Gastroesophageal sphincter (tissue), 4 donors: Measurements from ENCODE around the gene CLEC1A. TPM values are rescaled to one million over a fixed set of nuclear protein-coding genes. Genes with fewer than 3 reads are reported as not detected.

ENCODE experiments used
- ATAC-seq: fragments of 150-250 bp; one replicate; pipeline ENCODE4 v1.9.1; 2016; ENCODE audit warnings: mild to moderate bottlenecking, moderate library complexity
- H3K27ac ChIP-seq, 4 donors: fragments of 200-600 bp; sonication (generic) in 3 of 4; 1 replicate in 3 of 4; 2 replicates in 1 of 4; pipeline ENCODE4 v1.5.1; 2016 to 2019
- H3K27me3 ChIP-seq: fragments of 200-600 bp; sonication (generic); one replicate; pipeline ENCODE4 v1.5.1; 2019
- H3K36me3 ChIP-seq, 2 donors: fragments of 200-600 bp; sonication (generic); one replicate each; pipeline ENCODE4 v1.5.1; 2019; ENCODE audit warnings: control low read depth in 1 of 2
- H3K4me1 ChIP-seq, 3 donors: fragments of 200-600 bp; sonication (generic); 1 replicate in 2 of 3; 2 replicates in 1 of 3; pipeline ENCODE4 v1.5.1; 2016 to 2019; ENCODE audit warnings: control low read depth in 2 of 3
- H3K4me3 ChIP-seq, 2 donors: fragments of 200-600 bp; sonication (generic); one replicate each; pipeline ENCODE4 v1.5.1; 2019; ENCODE audit warnings: mild to moderate bottlenecking in 1 of 2, moderate library complexity in 1 of 2
- H3K9me3 ChIP-seq, 3 donors: fragments of 200-600 bp; sonication (generic); one replicate each; pipeline ENCODE4 v1.5.1; 2017 to 2019; ENCODE audit warnings: control low read depth in 2 of 3
- EP300 ChIP-seq: sonication (generic); formaldehyde crosslinking; IDR thresholded peaks from one replicate; pipeline ENCODE4 v1.6.1; 2017; ENCODE audit warnings: antibody characterized with exemption, mild to moderate bottlenecking
- POLR2A ChIP-seq, 2 donors: fragments of 450-650 bp; IDR thresholded peaks; one replicate each; pipeline ENCODE4 v1.6.1; 2017; ENCODE audit warnings: antibody characterized with exemption in 2 of 2, mild to moderate bottlenecking in 2 of 2, moderate library complexity in 1 of 2
- POLR2AphosphoS5 ChIP-seq: sonication (generic); formaldehyde crosslinking; IDR thresholded peaks from one replicate; pipeline ENCODE4 v1.6.1; 2017; ENCODE audit warnings: antibody characterized with exemption
- WGBS, 2 donors: methylation state at CpG; one replicate each; pipeline ENCODE4 v1.1.5; 2018; ENCODE audit warnings: low coverage in 1 of 2; 5-methylcytosine and 5-hydroxymethylcytosine counted together
- total RNA-seq, 4 donors: library from RNA; depleted of rRNA; stranded (reverse); fragments of >200 nt; gene quantifications; one replicate each; pipeline ENCODE4 v1.1.0, GENCODE V29; 2016
- TF ChIP-seq, protein P1 (sequence below), 4 experiments: fragments of 200-600 bp in 2 of 4; fragments of 450-650 bp in 2 of 4; sonication (generic) in 1 of 4; IDR thresholded peaks; one replicate each; pipeline ENCODE4 v1.5.1; 2017 to 2019; ENCODE audit warnings: antibody characterized with exemption in 4 of 4, mild to moderate bottlenecking in 2 of 4, moderate library complexity in 2 of 4

Gene CLEC1A
- total RNA-seq, 4 donors from 2014 or later: 1.4 to 4.7 (median 2.4) TPM

- no peaks in the 10 kb centered on the region for H3K9me3 ChIP-seq
- no peaks in the 10 kb centered on the region for H3K27me3 ChIP-seq
- no peaks in the 10 kb centered on the region for H3K36me3 ChIP-seq
- WGBS, 2 donors: 34 to 40% methylated on average over 3 of the region's 3 CpGs
- peak overlapping the region in 3 of 4 donors; percentile 13 to 54 (median 34) for H3K27ac ChIP-seq
- peak; percentile 70 for ATAC-seq
- H3K4me3 ChIP-seq: no peak overlapping the region
- no peaks in the 10 kb centered on the region for H3K4me1 ChIP-seq
- TF ChIP-seq EP300 (no peak), POLR2AphosphoS5 (no peak), POLR2A (IDR thresholded peaks at IDR 0.05) (no peak)
- TF ChIP-seq, protein P1, sequence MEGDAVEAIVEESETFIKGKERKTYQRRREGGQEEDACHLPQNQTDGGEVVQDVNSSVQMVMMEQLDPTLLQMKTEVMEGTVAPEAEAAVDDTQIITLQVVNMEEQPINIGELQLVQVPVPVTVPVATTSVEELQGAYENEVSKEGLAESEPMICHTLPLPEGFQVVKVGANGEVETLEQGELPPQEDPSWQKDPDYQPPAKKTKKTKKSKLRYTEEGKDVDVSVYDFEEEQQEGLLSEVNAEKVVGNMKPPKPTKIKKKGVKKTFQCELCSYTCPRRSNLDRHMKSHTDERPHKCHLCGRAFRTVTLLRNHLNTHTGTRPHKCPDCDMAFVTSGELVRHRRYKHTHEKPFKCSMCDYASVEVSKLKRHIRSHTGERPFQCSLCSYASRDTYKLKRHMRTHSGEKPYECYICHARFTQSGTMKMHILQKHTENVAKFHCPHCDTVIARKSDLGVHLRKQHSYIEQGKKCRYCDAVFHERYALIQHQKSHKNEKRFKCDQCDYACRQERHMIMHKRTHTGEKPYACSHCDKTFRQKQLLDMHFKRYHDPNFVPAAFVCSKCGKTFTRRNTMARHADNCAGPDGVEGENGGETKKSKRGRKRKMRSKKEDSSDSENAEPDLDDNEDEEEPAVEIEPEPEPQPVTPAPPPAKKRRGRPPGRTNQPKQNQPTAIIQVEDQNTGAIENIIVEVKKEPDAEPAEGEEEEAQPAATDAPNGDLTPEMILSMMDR (IDR thresholded peaks at IDR 0.05): no peak
These were observed 30.8 kb downstream of the CLEC1A start for GRCh38 chr12:10067942-10068341.

DNA sequence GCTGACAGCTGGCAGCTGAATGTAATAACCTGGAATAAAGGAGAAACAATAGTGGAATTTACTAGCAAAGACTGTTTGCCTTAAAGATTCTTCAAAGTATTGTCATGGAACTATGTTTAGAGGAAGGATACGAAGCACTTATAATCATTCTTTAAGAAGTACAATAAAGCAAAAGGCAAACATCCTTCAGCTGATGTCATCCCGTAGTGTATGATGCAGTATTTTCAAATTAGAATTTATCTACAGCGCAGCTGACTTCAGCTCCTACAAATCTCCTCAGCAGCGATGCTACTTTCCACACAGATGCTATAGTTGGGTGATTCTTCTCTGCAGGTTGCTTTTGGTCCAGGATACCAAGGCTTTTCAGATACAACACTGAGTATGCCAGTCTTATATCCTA, 31.5 kb downstream of the CLEC1A start:
- ATAC-seq: no peak
- TF ChIP-seq EP300: no peak
- TF ChIP-seq POLR2A (IDR thresholded peaks at IDR 0.05): no peak
- no peak for TF ChIP-seq POLR2AphosphoS5
- TF ChIP-seq, protein P1 (IDR thresholded peaks at IDR 0.05): no peak
- no peaks in the 10 kb centered on the region for H3K36me3 ChIP-seq
- peak overlapping the region in 2 of 4 donors; percentile 20 to 54 for H3K27ac ChIP-seq
- H3K4me3 ChIP-seq: no peak overlapping the region
- H3K27me3 ChIP-seq: no peaks in the 10 kb centered on the region
- no peaks in the 10 kb centered on the region for H3K9me3 ChIP-seq
- H3K4me1 ChIP-seq: no peaks in the 10 kb centered on the region
- WGBS, 2 donors: 52 to 66% methylated on average over 4 of the region's 4 CpGs

GRCh38 chr12:10065241-10065640, 33.5 kb downstream of the CLEC1A start:
- Histone ChIP-seq H3K27me3 (no peaks in the 10 kb centered on the region), H3K4me3 (no peak overlapping the region), H3K9me3 (no peaks in the 10 kb centered on the region), H3K4me1 (no peaks in the 10 kb centered on the region), H3K36me3 (no peaks in the 10 kb centered on the region), H3K27ac (no peak overlapping the region)
- ATAC-seq: no peak
- WGBS, 2 donors: 85 to 100% methylated on average over 3 to 4 of the region's 4 CpGs
- TF ChIP-seq POLR2AphosphoS5 (no peak), EP300 (no peak), POLR2A (IDR thresholded peaks at IDR 0.05) (no peak)
- TF ChIP-seq, protein P1 (IDR thresholded peaks at IDR 0.05): no peak

DNA sequence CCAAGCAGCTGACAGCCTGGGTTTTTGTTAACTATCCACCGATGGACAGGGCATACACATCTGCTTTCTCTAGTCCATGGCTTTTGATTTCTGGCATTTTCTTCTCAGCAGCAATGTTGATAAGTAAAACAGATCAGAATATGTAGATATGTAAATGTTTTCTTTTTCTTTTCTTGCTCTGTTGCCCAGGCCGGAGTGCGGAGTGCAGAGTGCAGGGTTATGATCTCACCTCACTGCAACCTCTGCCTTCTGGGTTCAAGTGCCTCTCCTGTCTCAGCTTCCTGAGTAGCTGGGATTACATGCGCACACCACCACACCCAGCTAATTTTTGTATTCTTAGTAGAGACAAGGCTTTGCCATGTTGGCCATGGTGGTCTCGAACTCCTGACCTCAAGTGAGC, 40.4 kb downstream of the CLEC1A start:
- no peaks in the 10 kb centered on the region for H3K27me3 ChIP-seq
- ATAC-seq: no peak
- H3K27ac ChIP-seq: no peak overlapping the region
- TF ChIP-seq, protein P1 (IDR thresholded peaks at IDR 0.05): no peak
- no peak for TF ChIP-seq POLR2A (IDR thresholded peaks at IDR 0.05)
- TF ChIP-seq POLR2AphosphoS5: no peak
- TF ChIP-seq EP300: no peak
- H3K4me3 ChIP-seq: no peak overlapping the region
- H3K36me3 ChIP-seq: no peaks in the 10 kb centered on the region
- H3K9me3 ChIP-seq: no peaks in the 10 kb centered on the region
- WGBS, 2 donors: 62 to 73% methylated on average over 3 of the region's 5 CpGs
- H3K4me1 ChIP-seq: no peaks in the 10 kb centered on the region

DNA sequence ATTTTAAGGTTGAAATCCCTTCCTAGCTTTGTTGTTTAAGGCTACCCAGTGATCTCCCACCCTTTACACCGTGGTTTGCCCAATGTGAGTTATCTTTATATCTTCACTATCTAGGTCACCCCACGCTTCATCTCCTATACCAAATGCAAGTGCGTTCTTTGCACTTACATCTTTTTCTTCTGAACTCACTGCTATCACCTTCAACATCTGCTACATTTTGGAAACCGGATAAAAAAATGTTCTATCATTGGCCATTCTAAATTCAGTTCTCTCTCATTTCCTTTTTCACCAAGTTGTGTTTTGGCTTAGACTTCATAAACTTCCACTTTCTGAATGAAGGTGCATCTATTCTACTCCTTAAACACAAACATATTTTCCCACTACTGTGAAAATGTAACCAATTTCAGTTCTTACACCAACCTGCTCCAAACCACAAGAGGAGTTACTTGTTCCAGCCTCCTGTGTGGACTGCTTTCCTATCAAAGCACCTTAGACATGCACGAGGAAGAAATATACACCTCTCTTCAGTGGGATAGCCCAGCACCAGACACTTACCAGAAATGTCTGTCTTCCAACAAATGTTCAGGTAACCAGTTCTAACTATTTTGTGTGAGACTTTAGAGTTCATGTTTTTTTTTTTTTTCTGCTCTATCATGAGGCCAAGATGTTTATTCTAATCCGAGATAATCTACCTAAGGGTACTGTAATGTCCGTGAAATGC, 46.4 kb downstream of the CLEC1A start:
- TF ChIP-seq POLR2A (IDR thresholded peaks at IDR 0.05): no peak
- no peak for TF ChIP-seq POLR2AphosphoS5
- TF ChIP-seq, protein P1 (IDR thresholded peaks at IDR 0.05): no peak
- TF ChIP-seq EP300: no peak
- H3K27ac ChIP-seq: no peak overlapping the region
- H3K9me3 ChIP-seq: peaks cover 0 to 14% (median 0%) of the 10 kb centered on the region in 3 donors
- no peaks in the 10 kb centered on the region for H3K27me3 ChIP-seq
- ATAC-seq: no peak
- no peaks in the 10 kb centered on the region for H3K4me1 ChIP-seq
- no peaks in the 10 kb centered on the region for H3K36me3 ChIP-seq
- H3K4me3 ChIP-seq: no peak overlapping the region
- WGBS, 2 donors: 66 to 79% methylated on average over 6 to 7 of the region's 7 CpGs
